Psoas muscle (tissue), 8 donors: ENCODE results near the gene AUTS2. TPM values are rescaled to one million over a fixed set of nuclear protein-coding genes. Genes with fewer than 3 reads are reported as not detected.

Experiments
- ATAC-seq, 4 donors: fragments of 200-7000 bp; cut with Tn5 transposase; one replicate each; pipeline ENCODE4 v1.9.1; 2020; ENCODE audit warnings: moderate library complexity in 3 of 4, mild to moderate bottlenecking in 2 of 4
- DNase-seq, 2 donors: peaks; one replicate each; pipeline ENCODE4 v3.0.0-alpha.2; 2020
- H3K27ac ChIP-seq: fragments of 200-600 bp; one replicate; pipeline ENCODE4 v1.8.0; 2022
- H3K27me3 ChIP-seq, 3 donors: fragments of 200-600 bp in 1 of 3; one replicate each; pipeline versions ENCODE4 v1.6.1 to v1.8.0; 2013 to 2022; ENCODE audit warnings: low read length in 2 of 3, mild to moderate bottlenecking in 2 of 3, moderate library complexity in 1 of 3; ENCODE audit not compliant: insufficient read depth in 3 of 3
- H3K36me3 ChIP-seq, 2 donors: fragments of 200-600 bp in 1 of 2; one replicate each; pipeline versions ENCODE4 v1.6.1 to v1.8.0; 2013 to 2022; ENCODE audit warnings: low read depth in 1 of 2, mild to moderate bottlenecking in 1 of 2, moderate library complexity in 1 of 2; ENCODE audit not compliant: insufficient read depth in 1 of 2
- H3K4me1 ChIP-seq: fragments of 200-600 bp; one replicate; pipeline ENCODE4 v1.8.0; 2022
- H3K4me3 ChIP-seq: fragments of 200-600 bp; one replicate; pipeline ENCODE4 v1.8.0; 2022; ENCODE audit warnings: mild to moderate bottlenecking
- H3K9me3 ChIP-seq: fragments of 200-600 bp; one replicate; pipeline ENCODE4 v1.8.0; 2022
- WGBS, 3 donors: extraction: QIAGEN DNeasy Blood & Tissue Kit; methylation state at CpG; one replicate each; pipeline versions ENCODE4 v1.1.6 to v1.1.7; 2013; 5-methylcytosine and 5-hydroxymethylcytosine counted together
- intact Hi-C, 2 donors: fragments of 100-400 bp; cut with DNase I; formaldehyde crosslinking; loops; one replicate each; pipeline versions ENCODE4 v1.11.0 to v1.14.2; 2022
- polyA plus RNA-seq, 3 donors: library from polyadenylated mRNA; stranded (reverse); fragments of 200-250 nt; gene quantifications; one replicate each; pipeline ENCODE4 v1.2.3, GENCODE V29; 2013
- total RNA-seq, 4 donors: library from RNA; stranded (reverse); fragmentation: NEBNext Ultra II Directional in 2 of 4; extraction: Animal tissue kit (Norgen Biotek cat#: 25700) in 2 of 4; gene quantifications; one replicate each; pipeline versions ENCODE4 v1.2.1 to v1.2.4, GENCODE V29; 2021 to 2023
- TF ChIP-seq, protein P1 (sequence below): fragments of 200-600 bp; IDR thresholded peaks from one replicate; pipeline ENCODE4 v1.8.0; 2022; ENCODE audit warnings: antibody characterized with exemption
- donor health status: healthy with polysubstance abuse.
- donor health status: DM: no; HTN: no; CAD: no; lungs with moderate emphysema.
- donor health status: Bipolar disorder and iron deficiency.
- donor health status: healthy.
- donor health status: DM: yes; HTN: yes; CAD: no.
- donor health status: DM: no; HTN: no; CAD: no.
- donor health status: DM: no; HTN: no; CAD: no.
- donor health status: DM: yes; HTN: yes; CAD: no.

The AUTS2 gene
- total and polyA plus RNA-seq, 7 donors: 5.0 to 33.5 (median 14.3) TPM

GRCh38 chr7:70387217-70387616 is 788.9 kb downstream of the AUTS2 start:
- Histone ChIP-seq H3K27me3 (no peaks in the 10 kb centered on the region), H3K4me1 (no peaks in the 10 kb centered on the region), H3K4me3 (no peak overlapping the region), H3K27ac (no peak overlapping the region), H3K9me3 (no peaks in the 10 kb centered on the region), H3K36me3 (no peaks in the 10 kb centered on the region)
- TF ChIP-seq, protein P1, sequence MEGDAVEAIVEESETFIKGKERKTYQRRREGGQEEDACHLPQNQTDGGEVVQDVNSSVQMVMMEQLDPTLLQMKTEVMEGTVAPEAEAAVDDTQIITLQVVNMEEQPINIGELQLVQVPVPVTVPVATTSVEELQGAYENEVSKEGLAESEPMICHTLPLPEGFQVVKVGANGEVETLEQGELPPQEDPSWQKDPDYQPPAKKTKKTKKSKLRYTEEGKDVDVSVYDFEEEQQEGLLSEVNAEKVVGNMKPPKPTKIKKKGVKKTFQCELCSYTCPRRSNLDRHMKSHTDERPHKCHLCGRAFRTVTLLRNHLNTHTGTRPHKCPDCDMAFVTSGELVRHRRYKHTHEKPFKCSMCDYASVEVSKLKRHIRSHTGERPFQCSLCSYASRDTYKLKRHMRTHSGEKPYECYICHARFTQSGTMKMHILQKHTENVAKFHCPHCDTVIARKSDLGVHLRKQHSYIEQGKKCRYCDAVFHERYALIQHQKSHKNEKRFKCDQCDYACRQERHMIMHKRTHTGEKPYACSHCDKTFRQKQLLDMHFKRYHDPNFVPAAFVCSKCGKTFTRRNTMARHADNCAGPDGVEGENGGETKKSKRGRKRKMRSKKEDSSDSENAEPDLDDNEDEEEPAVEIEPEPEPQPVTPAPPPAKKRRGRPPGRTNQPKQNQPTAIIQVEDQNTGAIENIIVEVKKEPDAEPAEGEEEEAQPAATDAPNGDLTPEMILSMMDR: no peak
- DNase-seq (no peak), ATAC-seq (no peak)
- WGBS, 3 donors: 31 to 49% (median 32%) methylated on average over 4 of the region's 4 CpGs
- intact Hi-C loops: no loop called here

- Histone ChIP-seq H3K27ac (no peak overlapping the region), H3K9me3 (no peaks in the 10 kb centered on the region), H3K36me3 (no peaks in the 10 kb centered on the region), H3K4me3 (no peak overlapping the region), H3K4me1 (no peaks in the 10 kb centered on the region), H3K27me3 (no peaks in the 10 kb centered on the region)
- TF ChIP-seq, protein P1: no peak
- no peak for DNase-seq
- no peak for ATAC-seq
- intact Hi-C loops: loop anchor here in 1 of 2 donors (10.0 kb wide), 1 partner anchor 125 kb away; no protein-coding TSS in a partner anchor
- 90 to 93% (median 90%) methylated on average over 4 of the region's 4 CpGs for WGBS, 3 donors
These were observed 791.4 kb downstream of the AUTS2 start for GRCh38 chr7:70389531-70390151.

- TF ChIP-seq, protein P1: no peak
- H3K27me3 ChIP-seq: no peaks in the 10 kb centered on the region
- no peak overlapping the region for H3K4me3 ChIP-seq
- intact Hi-C loops: loop anchor here in 1 of 2 donors (10.0 kb wide), 1 partner anchor 125 kb away; no protein-coding TSS in a partner anchor
- no peak for DNase-seq
- H3K27ac ChIP-seq: no peak overlapping the region
- 94 to 97% (median 96%) methylated on average over 1 of the region's 1 CpG for WGBS, 3 donors
- H3K4me1 ChIP-seq: no peaks in the 10 kb centered on the region
- ATAC-seq: no peak
- no peaks in the 10 kb centered on the region for H3K36me3 ChIP-seq
- H3K9me3 ChIP-seq: no peaks in the 10 kb centered on the region
These were observed 792.0 kb downstream of the AUTS2 start for GRCh38 chr7:70390251-70390650.

- H3K27me3 ChIP-seq: no peaks in the 10 kb centered on the region
- ATAC-seq (peak in 1 of 4 donors; percentile 46), DNase-seq (no peak)
- no peaks in the 10 kb centered on the region for H3K4me1 ChIP-seq
- intact Hi-C loops: loop anchor here in 1 of 2 donors (10.0 kb wide), 1 partner anchor 128 kb away; no protein-coding TSS in a partner anchor
- H3K9me3 ChIP-seq: no peaks in the 10 kb centered on the region
- H3K27ac ChIP-seq: no peak overlapping the region
- no peaks in the 10 kb centered on the region for H3K36me3 ChIP-seq
- TF ChIP-seq, protein P1: no peak
- no peak overlapping the region for H3K4me3 ChIP-seq
- 68 to 79% (median 73%) methylated on average over 5 of the region's 5 CpGs for WGBS, 3 donors
These were observed 794.1 kb downstream of the AUTS2 start for GRCh38 chr7:70392256-70392876.
